ENCODE measurements around the gene PTPRN2.

GRCh38 chr7:157820796-157821195 lies 766.8 kb downstream of the PTPRN2 start:
- TF ChIP-seq CTCF (IDR thresholded peaks at IDR 0.05) (no peak), POLR2A (IDR thresholded peaks at IDR 0.05) (no peak), POLR2AphosphoS5 (IDR thresholded peaks at IDR 0.05) (no peak)
